H1 (cell line): ENCODE data around the gene RAPGEF1. TPM values are rescaled to one million over a fixed set of nuclear protein-coding genes. Genes with fewer than 3 reads are reported as not detected.

ENCODE experiments used
- CTCF ChIA-PET: fragments of 300-600 bp; sonication (Branson Sonifier 250); formaldehyde crosslinking; loops from one replicate; lab custom pipeline; 2021; ENCODE audit not compliant: partially characterized antibody; lab: Charles Lee
- POLR2A ChIA-PET: fragments of 300-600 bp; sonication (Branson Sonifier 250); formaldehyde crosslinking; loops from one replicate; lab custom pipeline; 2021; ENCODE audit warnings: inconsistent platforms; ENCODE audit not compliant: partially characterized antibody; lab: Charles Lee
- DNase-seq, 2 experiments: peaks; one replicate each; pipeline versions ENCODE4 v3.0.0 to v3.0.0-alpha.2; 2010 to 2022; ENCODE audit warnings: low spot score in 2 of 2, low read depth in 1 of 2, mixed read lengths in 1 of 2
- FAIRE-seq: peaks from 2 replicates; lab custom pipeline; 2011; peaks lifted over from hg19 to GRCh38; lab: Jason Lieb, UNC
- H2AFZ ChIP-seq: 2 replicates; pipeline ENCODE4 v1.8.1; 2012; ENCODE audit warnings: low read length, inconsistent platforms
- H2AK5ac ChIP-seq: 2 replicates; pipeline ENCODE4 v1.6.1; 2013; ENCODE audit warnings: low read depth, low read length
- H2BK120ac ChIP-seq: replicated peaks from 2 replicates; pipeline ENCODE3; 2013; ENCODE audit warnings: low read depth, low read length, inconsistent platforms
- H2BK12ac ChIP-seq: 2 replicates; pipeline ENCODE4 v1.6.1; 2013; ENCODE audit warnings: low read depth, low read length
- H2BK15ac ChIP-seq: 2 replicates; pipeline ENCODE4 v1.6.1; 2013; ENCODE audit warnings: low read length
- H2BK20ac ChIP-seq: 2 replicates; pipeline ENCODE4 v1.6.1; 2013; ENCODE audit warnings: low read length
- H2BK5ac ChIP-seq: 2 replicates; pipeline ENCODE4 v1.6.1; 2013; ENCODE audit warnings: low read depth, low read length
- H3K14ac ChIP-seq: 2 replicates; pipeline ENCODE4 v1.6.1; 2013; ENCODE audit warnings: inconsistent platforms; ENCODE audit not compliant: insufficient read length
- H3K18ac ChIP-seq: 2 replicates; pipeline ENCODE4 v1.6.1; 2013; ENCODE audit warnings: low read length; ENCODE audit errors: extremely low read depth
- H3K23ac ChIP-seq: 2 replicates; pipeline ENCODE4 v1.6.1; 2013; ENCODE audit warnings: inconsistent platforms; ENCODE audit not compliant: insufficient read length
- H3K23me2 ChIP-seq: 2 replicates; pipeline ENCODE4 v1.6.1; 2013; ENCODE audit warnings: low read depth, low read length
- H3K27ac ChIP-seq: 2 replicates; pipeline ENCODE4 v1.6.1; 2011; ENCODE audit warnings: low read depth, low read length, inconsistent platforms
- H3K27me3 ChIP-seq, 4 experiments: replicated peaks in 1 of 4; 1 replicate in 1 of 4; 2 replicates in 3 of 4; pipeline versions ENCODE4 v1.6.1 to v1.8.1; 2011 to 2013; ENCODE audit warnings: low read length in 3 of 4, mild to moderate bottlenecking in 3 of 4, inconsistent platforms in 2 of 4, mixed read lengths in 2 of 4, moderate library complexity in 1 of 4; ENCODE audit not compliant: control insufficient read depth in 3 of 4, insufficient read depth in 3 of 4; ENCODE audit errors: extremely low read depth in 1 of 4
- H3K36me3 ChIP-seq, 4 experiments: 2 replicates each; pipeline versions ENCODE4 v1.6.1 to v1.8.1; 2011 to 2013; ENCODE audit warnings: mild to moderate bottlenecking in 4 of 4, low read length in 3 of 4, moderate library complexity in 2 of 4, control low read depth in 1 of 4, inconsistent platforms in 1 of 4; ENCODE audit not compliant: insufficient read depth in 4 of 4, control insufficient read depth in 2 of 4
- H3K4ac ChIP-seq: replicated peaks from 2 replicates; pipeline ENCODE3; 2013; ENCODE audit warnings: low read length, low read depth, mixed read lengths, inconsistent platforms; ENCODE audit not compliant: insufficient read length
- H3K4me1 ChIP-seq, 4 experiments: replicated peaks in 1 of 4; 1 replicate in 1 of 4; 2 replicates in 3 of 4; pipeline versions ENCODE4 v1.6.1 to v1.8.1; 2011 to 2013; ENCODE audit warnings: low read length in 3 of 4, inconsistent platforms in 2 of 4, mixed read lengths in 1 of 4; ENCODE audit not compliant: insufficient read depth in 4 of 4, control insufficient read depth in 3 of 4
- H3K4me2 ChIP-seq, 2 experiments: 2 replicates each; pipeline versions ENCODE4 v1.6.1 to v1.8.1; 2011 to 2013; ENCODE audit warnings: low read depth in 2 of 2, low read length in 2 of 2, control low read depth in 1 of 2, inconsistent platforms in 1 of 2, mild to moderate bottlenecking in 1 of 2; ENCODE audit not compliant: insufficient read depth in 1 of 2
- H3K4me3 ChIP-seq, 4 experiments: fragments of 200-600, 300-600 bp in 1 of 4; sonication (generic), shearing (Covaris generic), sonication (Bioruptor Twin) in 1 of 4; 2 replicates each; pipeline versions ENCODE4 v1.5.1 to v1.8.1; 2011 to 2016; ENCODE audit warnings: low read length in 4 of 4, low read depth in 3 of 4, control low read depth in 2 of 4, inconsistent platforms in 2 of 4, mild to moderate bottlenecking in 2 of 4, mixed read lengths in 1 of 4, moderate library complexity in 1 of 4; ENCODE audit not compliant: insufficient read depth in 2 of 4; ENCODE audit errors: extremely low read depth in 1 of 4
- H3K56ac ChIP-seq: replicated peaks from 2 replicates; pipeline ENCODE3; 2013; ENCODE audit warnings: low read depth, mild to moderate bottlenecking, mixed read lengths, low read length, inconsistent platforms; ENCODE audit not compliant: insufficient read length
- H3K79me1 ChIP-seq: 2 replicates; pipeline ENCODE4 v1.6.1; 2013; ENCODE audit warnings: low read depth, low read length, control low read depth
- H3K79me2 ChIP-seq, 2 experiments: 2 replicates each; pipeline versions ENCODE4 v1.6.1 to v1.8.1; 2012 to 2013; ENCODE audit warnings: low read length in 2 of 2, mild to moderate bottlenecking in 2 of 2, inconsistent platforms in 1 of 2; ENCODE audit not compliant: insufficient read depth in 2 of 2, control insufficient read depth in 1 of 2
- H3K9ac ChIP-seq, 4 experiments: replicated peaks in 1 of 4; 1 replicate in 1 of 4; 2 replicates in 3 of 4; pipeline versions ENCODE4 v1.6.1 to v1.8.1; 2011 to 2013; ENCODE audit warnings: low read depth in 3 of 4, low read length in 3 of 4, control low read depth in 2 of 4, mild to moderate bottlenecking in 2 of 4, moderate library complexity in 2 of 4, inconsistent platforms in 1 of 4; ENCODE audit errors: extremely low read depth in 1 of 4
- H3K9me3 ChIP-seq, 2 experiments: 2 replicates each; pipeline versions ENCODE4 v1.6.1 to v1.8.1; 2012 to 2013; ENCODE audit warnings: mild to moderate bottlenecking in 2 of 2, moderate library complexity in 2 of 2, control low read depth in 1 of 2, inconsistent platforms in 1 of 2, low read depth in 1 of 2, low read length in 1 of 2, mixed read lengths in 1 of 2; ENCODE audit not compliant: insufficient read depth in 2 of 2
- H4K20me1 ChIP-seq, 2 experiments: replicated peaks in 1 of 2; 2 replicates each; pipeline versions ENCODE3 to v1.8.1; 2011 to 2013; ENCODE audit warnings: inconsistent platforms in 2 of 2, low read length in 2 of 2, mild to moderate bottlenecking in 1 of 2; ENCODE audit not compliant: insufficient read depth in 2 of 2, control insufficient read depth in 1 of 2
- H4K5ac ChIP-seq: 2 replicates; pipeline ENCODE4 v1.6.1; 2013; ENCODE audit warnings: low read length, low read depth, mixed read lengths, inconsistent platforms; ENCODE audit not compliant: insufficient read length
- H4K8ac ChIP-seq: 2 replicates; pipeline ENCODE4 v1.8.0; 2013; ENCODE audit warnings: mild to moderate bottlenecking, moderate library complexity, low read length, inconsistent platforms; ENCODE audit not compliant: insufficient read depth; ENCODE audit errors: extremely low read depth
- H4K91ac ChIP-seq: replicated peaks from 2 replicates; pipeline ENCODE3; 2013; ENCODE audit warnings: low read length, mixed read lengths, inconsistent platforms; ENCODE audit not compliant: insufficient read length
- ASH2L ChIP-seq: fragments of 200-600, 300-600 bp; sonication (generic); IDR thresholded peaks from one replicate; pipeline ENCODE4 v1.7.1; 2017; ENCODE audit warnings: low read length
- EZH2 ChIP-seq: fragments of 200-600 bp; sonication (generic); IDR thresholded peaks from 2 replicates; pipeline ENCODE4 v1.7.1; 2012; ENCODE audit warnings: low read depth, mild to moderate bottlenecking, moderate library complexity, low read length, inconsistent platforms; ENCODE audit not compliant: severe bottlenecking
- WGBS, 2 experiments: shearing (Covaris generic) in 1 of 2; methylation state at CpG; one replicate each; pipeline versions ENCODE4 v1.1.6 to v1.1.7; 2013 to 2015; ENCODE audit warnings: low lambda C conversion rate in 2 of 2, mixed read lengths in 2 of 2, inconsistent platforms in 1 of 2, low coverage in 1 of 2, missing lambda C conversion rate in 1 of 2; ENCODE audit not compliant: insufficient replicate concordance in 2 of 2, insufficient coverage in 1 of 2, insufficient read length in 1 of 2; ENCODE audit errors: extremely low coverage in 1 of 2, missing lambda C conversion rate in 1 of 2; 5-methylcytosine and 5-hydroxymethylcytosine counted together
- polyA plus RNA-seq, 7 experiments: library from polyadenylated mRNA; depleted of rRNA in 3 of 7; stranded (reverse) in 5 of 7; unstranded in 2 of 7; fragments of >200 nt in 5 of 7; fragments of 200-250 nt in 2 of 7; gene quantifications; 1 replicate in 5 of 7; 2 replicates in 1 of 7; 4 replicates in 1 of 7; pipeline versions ENCODE4 v1.2.1 to v1.2.3, GENCODE V29; 2011 to 2013; ENCODE audit warnings: missing spikeins in 2 of 7, mixed read lengths in 2 of 7
- total RNA-seq: library from RNA; stranded (reverse); fragmentation: NEBNext Ultra II Directional; extraction: Animal tissue kit (Norgen Biotek cat#: 25700); gene quantifications from 2 replicates; pipeline ENCODE4 v1.2.1, GENCODE V29; 2021

RAPGEF1 gene
- total and polyA plus RNA-seq, 2 of the 8 experiments (the other 6 are each of a cell fraction or from before 2014, with no cell fraction given): 29.7 to 78.9 TPM

DNA sequence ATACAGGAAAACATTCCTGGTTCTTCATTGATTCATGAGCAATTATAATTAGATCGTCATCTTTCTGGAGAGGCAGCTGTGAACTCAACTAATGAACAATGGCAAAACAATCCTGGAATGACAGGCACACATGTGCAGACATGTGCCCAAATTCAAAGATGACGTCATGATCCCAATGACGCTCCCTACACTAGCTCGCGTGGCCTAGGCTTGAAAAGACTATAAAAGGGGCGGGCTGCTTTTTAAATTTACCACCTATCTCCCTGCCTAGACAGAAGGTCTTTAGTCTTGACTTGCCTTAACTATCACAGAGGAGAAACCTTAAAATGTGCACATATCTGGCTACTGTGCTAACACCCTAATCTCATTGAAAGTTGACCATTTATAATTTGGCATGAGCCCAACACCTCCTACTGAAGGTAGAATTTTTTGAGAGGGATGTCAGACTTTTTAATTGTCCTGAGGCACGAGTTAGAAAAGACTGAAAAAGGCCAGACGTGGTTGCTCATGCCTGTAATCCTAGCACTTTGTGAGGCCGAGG is 106.3 kb downstream of the RAPGEF1 start:
- Histone ChIP-seq H3K27me3 (no peaks in the 10 kb centered on the region), H3K56ac (no peak overlapping the region), H3K23me2 (no peaks in the 10 kb centered on the region), H4K8ac (no peak overlapping the region), H2BK120ac (no peak overlapping the region), H3K79me2 (no peaks in the 10 kb centered on the region), H2AFZ (no peak overlapping the region), H3K79me1 (no peaks in the 10 kb centered on the region; the same call in 1 of the 2 replicates), H3K4me3 (no peak overlapping the region), H4K20me1 (peaks cover 0 to 3% of the 10 kb centered on the region in 2 experiments), H4K91ac (no peak overlapping the region), H2BK15ac (no peak overlapping the region), H3K18ac (no peak overlapping the region), H3K9me3 (no peaks in the 10 kb centered on the region), H3K14ac (no peak overlapping the region), H3K4me2 (no peak overlapping the region), H4K5ac (no peak overlapping the region), H3K23ac (no peak overlapping the region), H3K36me3 (peaks cover 0 to under 1% (median 0%) of the 10 kb centered on the region in 4 experiments; a peak in 1 of 8 replicates), H3K9ac (no peak overlapping the region), H2BK12ac (no peak overlapping the region), H3K27ac (no peak overlapping the region), H3K4ac (no peak overlapping the region), H2BK5ac (no peak overlapping the region), H2BK20ac (no peak overlapping the region), H2AK5ac (no peak overlapping the region), H3K4me1 (peaks cover 0 to 11% (median 0%) of the 10 kb centered on the region in 4 experiments; a peak in 1 of 7 replicates)
- POLR2A ChIA-PET: interaction anchor here (1.3 kb wide), 1 partner anchor 9 kb away, joined by 3 read pairs; no protein-coding TSS in a partner anchor
- CTCF ChIA-PET: interaction anchor here (0.8 to 1.6 kb wide), 5 partner anchors 9 to 64 kb away, joined by 3 to 7 read pairs (median 4); no protein-coding TSS in a partner anchor
- no peak for FAIRE-seq
- WGBS, 2 experiments: 87% methylated on average over 9 of the region's 9 CpGs; no CpG with 5 or more reads in 1 of the 2 experiments
- no peak for TF ChIP-seq ASH2L
- no peak for TF ChIP-seq EZH2
- no peak for DNase-seq
